Psoas muscle (tissue), 8 donors: ENCODE results near the gene SUCLA2. TPM values are rescaled to one million over a fixed set of nuclear protein-coding genes. Genes with fewer than 3 reads are reported as not detected.
A peak's percentile ranks its signal among the peaks of the same experiment; 100 is the strongest.

Experiments
- ATAC-seq, 4 donors: fragments of 200-7000 bp; cut with Tn5 transposase; one replicate each; pipeline ENCODE4 v1.9.1; 2020; ENCODE audit warnings: moderate library complexity in 3 of 4, mild to moderate bottlenecking in 2 of 4
- DNase-seq, 2 donors: peaks; one replicate each; pipeline ENCODE4 v3.0.0-alpha.2; 2020
- H3K27ac ChIP-seq: fragments of 200-600 bp; one replicate; pipeline ENCODE4 v1.8.0; 2022
- H3K27me3 ChIP-seq, 3 donors: fragments of 200-600 bp in 1 of 3; one replicate each; pipeline versions ENCODE4 v1.6.1 to v1.8.0; 2013 to 2022; ENCODE audit warnings: low read length in 2 of 3, mild to moderate bottlenecking in 2 of 3, moderate library complexity in 1 of 3; ENCODE audit not compliant: insufficient read depth in 3 of 3
- H3K36me3 ChIP-seq, 2 donors: fragments of 200-600 bp in 1 of 2; one replicate each; pipeline versions ENCODE4 v1.6.1 to v1.8.0; 2013 to 2022; ENCODE audit warnings: low read depth in 1 of 2, mild to moderate bottlenecking in 1 of 2, moderate library complexity in 1 of 2; ENCODE audit not compliant: insufficient read depth in 1 of 2
- H3K4me1 ChIP-seq: fragments of 200-600 bp; one replicate; pipeline ENCODE4 v1.8.0; 2022
- H3K4me3 ChIP-seq: fragments of 200-600 bp; one replicate; pipeline ENCODE4 v1.8.0; 2022; ENCODE audit warnings: mild to moderate bottlenecking
- H3K9me3 ChIP-seq: fragments of 200-600 bp; one replicate; pipeline ENCODE4 v1.8.0; 2022
- CTCF ChIP-seq: fragments of 200-600 bp; IDR thresholded peaks from one replicate; pipeline ENCODE4 v1.8.0; 2022; ENCODE audit warnings: antibody characterized with exemption
- WGBS, 3 donors: extraction: QIAGEN DNeasy Blood & Tissue Kit; methylation state at CpG; one replicate each; pipeline versions ENCODE4 v1.1.6 to v1.1.7; 2013; 5-methylcytosine and 5-hydroxymethylcytosine counted together
- intact Hi-C, 2 donors: fragments of 100-400 bp; cut with DNase I; formaldehyde crosslinking; loops; one replicate each; pipeline versions ENCODE4 v1.11.0 to v1.14.2; 2022
- polyA plus RNA-seq, 3 donors: library from polyadenylated mRNA; stranded (reverse); fragments of 200-250 nt; gene quantifications; one replicate each; pipeline ENCODE4 v1.2.3, GENCODE V29; 2013
- total RNA-seq, 4 donors: library from RNA; stranded (reverse); fragmentation: NEBNext Ultra II Directional in 2 of 4; extraction: Animal tissue kit (Norgen Biotek cat#: 25700) in 2 of 4; gene quantifications; one replicate each; pipeline versions ENCODE4 v1.2.1 to v1.2.4, GENCODE V29; 2021 to 2023
- donor health status: healthy with polysubstance abuse.
- donor health status: DM: no; HTN: no; CAD: no; lungs with moderate emphysema.
- donor health status: Bipolar disorder and iron deficiency.
- donor health status: healthy.
- donor health status: DM: yes; HTN: yes; CAD: no.
- donor health status: DM: no; HTN: no; CAD: no.
- donor health status: DM: no; HTN: no; CAD: no.
- donor health status: DM: yes; HTN: yes; CAD: no.

Gene SUCLA2
- total and polyA plus RNA-seq, 7 donors: 83.9 to 131 (median 103) TPM

GRCh38 chr13:48040896-48041295, 39.8 kb upstream of the SUCLA2 start:
- ATAC-seq (no peak), DNase-seq (no peak)
- no peaks in the 10 kb centered on the region for H3K27me3 ChIP-seq
- peaks cover 15% of the 10 kb centered on the region for H3K4me1 ChIP-seq
- H3K36me3 ChIP-seq: peaks cover 0 to 35% of the 10 kb centered on the region in 2 donors
- H3K9me3 ChIP-seq: no peaks in the 10 kb centered on the region
- no peak overlapping the region for H3K4me3 ChIP-seq
- WGBS, 3 donors: 78 to 90% (median 89%) methylated on average over 1 of the region's 1 CpG
- intact Hi-C loops: no loop called here
- no peak for TF ChIP-seq CTCF
- no peak overlapping the region for H3K27ac ChIP-seq

DNA sequence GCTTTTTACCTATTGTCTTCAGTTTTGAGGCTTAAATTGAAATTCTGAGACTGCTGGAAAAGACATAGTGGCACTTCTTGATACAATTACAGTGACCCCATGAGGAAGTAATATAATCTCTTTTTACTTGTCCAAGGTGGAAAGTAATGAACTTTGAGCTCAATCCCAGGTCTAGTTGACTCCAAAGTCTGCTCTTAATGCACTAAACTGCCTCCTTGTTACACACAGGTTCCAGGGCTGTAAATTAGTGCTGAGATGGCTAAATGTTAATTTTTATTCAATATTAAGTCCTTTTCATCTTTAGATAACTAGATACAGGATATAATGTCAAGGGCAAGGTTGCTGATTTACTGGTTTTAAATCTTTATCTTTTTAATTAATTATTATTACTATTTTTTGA, 39.0 kb upstream of the SUCLA2 start:
- peaks cover 0 to 31% of the 10 kb centered on the region in 2 donors for H3K36me3 ChIP-seq
- no peaks in the 10 kb centered on the region for H3K27me3 ChIP-seq
- DNase-seq (no peak), ATAC-seq (no peak)
- intact Hi-C loops: no loop called here
- no peak overlapping the region for H3K27ac ChIP-seq
- H3K9me3 ChIP-seq: no peaks in the 10 kb centered on the region
- no peak for TF ChIP-seq CTCF
- peaks cover 15% of the 10 kb centered on the region for H3K4me1 ChIP-seq
- H3K4me3 ChIP-seq: no peak overlapping the region

DNA sequence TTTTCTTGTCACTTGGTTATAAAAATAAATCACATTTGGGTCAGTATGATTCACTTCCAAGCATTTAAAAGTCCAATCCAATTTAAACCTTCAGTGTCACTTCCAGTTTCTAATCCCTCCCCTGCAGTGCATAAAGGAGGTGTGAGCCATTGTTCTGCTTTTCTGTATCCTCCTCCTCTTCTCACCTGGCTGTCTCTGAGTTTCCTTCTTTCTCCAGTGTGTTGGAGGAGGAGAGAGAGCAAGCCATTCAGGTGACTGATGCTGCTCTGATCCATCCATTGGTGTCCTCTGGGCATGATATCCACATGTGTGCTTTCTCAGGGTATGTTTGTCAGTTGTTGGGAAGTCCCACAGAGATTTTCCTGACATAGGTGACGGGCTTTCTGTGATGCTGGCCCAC, 37.7 kb upstream of the SUCLA2 start:
- Histone ChIP-seq H3K36me3 (peaks cover 0 to 31% of the 10 kb centered on the region in 2 donors), H3K27me3 (no peaks in the 10 kb centered on the region), H3K9me3 (no peaks in the 10 kb centered on the region), H3K4me1 (peaks cover 15% of the 10 kb centered on the region), H3K4me3 (peak overlapping the region; percentile 84), H3K27ac (peak overlapping the region; percentile 99)
- no peak for TF ChIP-seq CTCF
- ATAC-seq (no peak), DNase-seq (no peak)
- WGBS, 3 donors: 94 to 100% (median 94%) methylated on average over 1 of the region's 1 CpG
- intact Hi-C loops: loop anchor here (2.0 to 5.0 kb wide), 3 partner anchors 36 to 56 kb away; partner anchors contain the start of genes MED4 (in 1 of the 2) and SUCLA2 (in 1 of the 2)

- no peaks in the 10 kb centered on the region for H3K27me3 ChIP-seq
- WGBS, 3 donors: 0% methylated on average over 74 to 82 of the region's 82 CpGs
- H3K27ac ChIP-seq: peak within 1 kb of the TSS; percentile 99
- peaks cover 15% of the 10 kb centered on the region for H3K4me1 ChIP-seq
- peak within 1 kb of the TSS; percentile 84 for H3K4me3 ChIP-seq
- ATAC-seq (peak; percentile 98), DNase-seq (peak; percentile 93 to 97)
- peak; percentile 98 for TF ChIP-seq CTCF
- peaks cover 0 to 19% of the 10 kb centered on the region in 2 donors for H3K36me3 ChIP-seq
- H3K9me3 ChIP-seq: no peaks in the 10 kb centered on the region
- intact Hi-C loops: loop anchor here (2.0 to 5.0 kb wide), 3 partner anchors 35 to 57 kb away; partner anchors contain the start of genes MED4 (in 1 of the 2) and SUCLA2 (in 1 of the 2)
Observed at GRCh38 chr13:48037346-48038173, 36.5 kb upstream of the SUCLA2 start, which contains the start of gene NUDT15. TSS of gene NUDT15 (plus strand) at chr13:48037726. CDS start at chr13:48037747, 21 bp downstream.
